Fibroblast of mammary gland (primary cell): ENCODE measurements around the gene TMTC1.
A peak's percentile ranks its signal among the peaks of the same experiment; 100 is the strongest.

Source experiments
- DNase-seq: peaks from one replicate; pipeline ENCODE4 v3.0.0-alpha.2; 2010; ENCODE audit warnings: low read depth
- H3K4me3 ChIP-seq: 2 replicates; pipeline ENCODE4 v1.5.1; 2011; ENCODE audit warnings: low read depth, mild to moderate bottlenecking, low read length, moderate library complexity; ENCODE audit not compliant: control insufficient read depth
- TF ChIP-seq, protein P1 (sequence below): conservative IDR thresholded peaks from 2 replicates; pipeline ENCODE4 v1.5.1; 2011; ENCODE audit warnings: low read depth, low read length, inconsistent platforms; ENCODE audit not compliant: control insufficient read depth, insufficient read depth

The TMTC1 gene

DNA sequence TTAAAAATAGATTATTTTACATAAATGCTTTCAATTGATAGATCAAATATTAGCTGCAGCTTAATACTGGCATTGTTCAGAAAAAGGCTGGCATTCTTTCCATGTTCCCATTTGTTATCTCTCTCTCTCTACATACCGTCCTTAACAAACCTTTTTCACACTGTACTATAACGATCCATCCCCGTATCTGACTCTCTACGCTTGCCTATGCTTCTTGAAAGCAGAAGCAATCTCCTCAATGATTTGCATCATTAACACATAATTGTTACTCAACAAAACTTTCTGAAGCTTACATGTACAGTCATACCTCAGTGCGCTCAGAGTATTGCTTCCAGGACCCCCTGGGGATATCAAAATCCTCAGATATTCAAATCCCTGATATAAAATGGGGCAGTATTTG, 89.7 kb downstream of the TMTC1 start:
- H3K4me3 ChIP-seq = no peak overlapping the region
- DNase-seq = no peak
- TF ChIP-seq, protein P1, sequence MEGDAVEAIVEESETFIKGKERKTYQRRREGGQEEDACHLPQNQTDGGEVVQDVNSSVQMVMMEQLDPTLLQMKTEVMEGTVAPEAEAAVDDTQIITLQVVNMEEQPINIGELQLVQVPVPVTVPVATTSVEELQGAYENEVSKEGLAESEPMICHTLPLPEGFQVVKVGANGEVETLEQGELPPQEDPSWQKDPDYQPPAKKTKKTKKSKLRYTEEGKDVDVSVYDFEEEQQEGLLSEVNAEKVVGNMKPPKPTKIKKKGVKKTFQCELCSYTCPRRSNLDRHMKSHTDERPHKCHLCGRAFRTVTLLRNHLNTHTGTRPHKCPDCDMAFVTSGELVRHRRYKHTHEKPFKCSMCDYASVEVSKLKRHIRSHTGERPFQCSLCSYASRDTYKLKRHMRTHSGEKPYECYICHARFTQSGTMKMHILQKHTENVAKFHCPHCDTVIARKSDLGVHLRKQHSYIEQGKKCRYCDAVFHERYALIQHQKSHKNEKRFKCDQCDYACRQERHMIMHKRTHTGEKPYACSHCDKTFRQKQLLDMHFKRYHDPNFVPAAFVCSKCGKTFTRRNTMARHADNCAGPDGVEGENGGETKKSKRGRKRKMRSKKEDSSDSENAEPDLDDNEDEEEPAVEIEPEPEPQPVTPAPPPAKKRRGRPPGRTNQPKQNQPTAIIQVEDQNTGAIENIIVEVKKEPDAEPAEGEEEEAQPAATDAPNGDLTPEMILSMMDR = no peak

DNA sequence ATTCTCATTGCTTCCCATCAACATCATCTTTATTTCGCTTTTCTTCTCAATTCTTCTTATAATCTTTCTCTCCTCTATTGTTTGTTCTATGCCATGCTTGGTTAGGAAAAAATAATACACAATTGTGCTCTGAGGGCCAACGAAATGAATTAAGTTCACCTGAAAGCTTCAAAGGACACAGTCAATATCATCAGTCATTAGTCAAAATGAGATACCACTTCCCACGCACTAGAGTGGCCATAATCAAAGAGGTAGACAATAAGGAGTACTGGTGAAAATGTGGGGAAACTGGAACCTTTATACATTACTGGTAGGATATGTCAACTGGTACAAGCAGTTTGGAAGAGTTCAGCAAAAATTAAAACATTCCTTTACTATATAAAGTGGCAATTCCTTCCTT, 91.5 kb downstream of the TMTC1 start:
- no peak for DNase-seq
- H3K4me3 ChIP-seq = no peak overlapping the region
- TF ChIP-seq, protein P1 = no peak

DNA sequence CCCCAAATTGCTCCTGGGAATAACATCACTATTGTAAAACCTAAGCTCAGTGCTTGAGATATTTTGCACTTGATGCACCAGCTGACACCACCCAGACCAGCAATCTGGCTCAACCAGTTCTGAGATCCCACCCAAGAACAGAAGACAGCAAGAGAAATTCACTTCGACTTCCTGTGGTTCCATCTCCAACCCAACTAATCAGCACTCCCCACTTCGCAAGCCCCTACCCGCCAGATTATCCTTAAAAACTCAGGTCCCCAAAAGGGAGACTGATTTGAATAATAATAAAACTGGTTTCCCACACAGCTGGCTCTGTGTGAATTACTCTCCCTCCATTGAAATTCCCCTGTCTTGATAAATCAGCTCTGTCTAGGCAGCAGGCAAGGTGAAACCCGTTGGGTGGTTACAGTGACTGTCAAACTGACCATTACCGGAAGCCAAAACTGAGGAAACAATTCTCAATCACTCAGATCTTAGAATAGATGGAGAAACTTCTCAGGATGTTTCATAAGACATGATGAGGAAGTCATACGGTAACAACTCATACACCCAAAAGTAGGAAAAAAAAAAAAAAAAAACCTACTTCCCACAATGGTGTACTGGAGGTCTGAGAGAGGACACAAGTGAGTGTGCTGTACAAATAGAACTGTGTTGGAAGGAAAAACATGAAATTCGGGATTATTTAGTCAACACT, 92.4 kb downstream of the TMTC1 start:
- H3K4me3 ChIP-seq = no peak overlapping the region
- TF ChIP-seq, protein P1 = no peak
- no peak for DNase-seq

DNA sequence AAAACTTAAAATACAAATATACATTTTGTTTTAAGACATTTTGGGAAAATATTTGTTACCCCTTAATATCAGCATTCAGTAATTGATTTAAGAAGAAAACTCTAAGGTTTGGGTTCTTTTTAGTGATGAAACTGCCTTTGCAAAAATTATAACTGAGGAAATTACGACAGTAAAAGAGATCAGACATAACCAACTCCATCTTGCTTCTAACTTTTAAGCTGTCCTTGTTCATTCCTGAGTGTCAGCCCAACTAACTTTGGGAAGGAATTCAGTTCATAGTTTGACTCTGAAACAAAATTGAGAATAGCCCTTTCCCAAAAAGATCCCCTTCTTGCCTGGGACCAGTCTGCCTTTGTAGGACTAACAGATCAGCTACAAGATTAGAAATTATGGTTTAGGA, 93.0 kb downstream of the TMTC1 start:
- H3K4me3 ChIP-seq = no peak overlapping the region
- TF ChIP-seq, protein P1 = no peak
- DNase-seq = no peak

DNA sequence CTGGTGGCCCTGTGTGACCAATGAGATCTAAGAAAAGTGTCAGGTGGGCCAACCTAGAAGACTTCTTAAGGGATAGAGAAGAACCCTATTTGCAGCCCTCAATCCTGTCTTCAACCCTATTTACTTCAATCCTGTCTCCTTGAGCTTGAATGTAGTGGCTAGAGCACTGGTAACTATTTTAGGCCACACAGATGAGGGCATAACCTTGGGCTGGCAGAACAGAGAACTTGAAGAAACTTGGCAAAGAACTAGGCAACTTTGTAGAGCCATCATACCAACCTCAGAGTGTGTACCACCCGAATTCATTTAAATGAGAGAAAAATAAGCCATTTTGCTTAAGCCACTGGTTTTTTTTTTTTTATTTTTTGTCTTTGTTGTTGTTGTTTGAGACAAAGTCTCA, 94.8 kb downstream of the TMTC1 start:
- no peak for DNase-seq
- no peak overlapping the region for H3K4me3 ChIP-seq
- TF ChIP-seq, protein P1 = no peak

DNA sequence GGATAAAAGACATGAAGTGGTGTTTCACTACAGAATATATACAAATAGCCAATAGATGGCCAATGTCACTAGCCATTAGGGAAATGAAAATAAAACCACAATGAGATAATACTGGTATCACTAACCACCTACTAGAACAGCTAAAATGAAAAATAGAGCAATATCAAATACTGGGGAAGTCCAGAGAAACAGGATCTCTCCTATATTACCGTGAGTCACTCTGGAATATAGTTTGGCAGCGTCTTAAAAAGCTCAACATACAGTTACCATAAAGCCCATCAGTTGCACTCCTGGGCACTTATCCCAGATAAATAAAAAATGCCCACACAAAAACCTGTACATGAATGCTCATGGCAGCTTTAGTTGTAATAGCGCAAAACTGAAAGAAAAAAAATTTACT, 101.7 kb downstream of the TMTC1 start:
- no peak overlapping the region for H3K4me3 ChIP-seq
- peak; percentile 32 for DNase-seq
- TF ChIP-seq, protein P1 = no peak

DNA sequence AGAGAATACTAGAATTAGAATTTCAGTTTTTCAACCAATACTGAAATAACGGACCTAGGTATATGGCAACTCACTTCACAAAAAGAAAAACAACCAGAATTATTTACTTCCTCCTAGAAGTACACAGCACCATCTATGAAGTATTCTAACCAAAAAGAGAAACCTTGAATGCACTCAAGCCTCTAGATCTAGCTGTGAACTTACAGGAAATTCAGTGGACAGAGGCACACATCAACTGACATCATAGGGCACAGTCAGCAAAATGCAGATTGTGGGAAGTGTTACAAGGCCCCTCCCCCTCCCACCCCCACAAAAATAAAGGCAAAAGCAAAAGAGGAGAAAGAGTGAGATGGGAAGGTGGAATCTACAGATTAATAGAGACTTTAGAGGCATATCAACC, 102.4 kb downstream of the TMTC1 start:
- peak; percentile 29 for DNase-seq
- H3K4me3 ChIP-seq = no peak overlapping the region
- TF ChIP-seq, protein P1 = no peak
